Endothelial cell of umbilical vein (primary cell): ENCODE results near the gene PSMD3.

ENCODE experiments used
- CTCF ChIP-seq, 2 donors: IDR thresholded peaks; 1 replicate in 1 of 2; 2 replicates in 1 of 2; pipeline ENCODE4 v1.5.1; 2011; ENCODE audit warnings: low read length in 2 of 2, mild to moderate bottlenecking in 2 of 2, moderate library complexity in 2 of 2, control low read depth in 1 of 2, inconsistent platforms in 1 of 2, low read depth in 1 of 2; ENCODE audit not compliant: insufficient read depth in 1 of 2; ENCODE audit errors: extremely low read depth in 1 of 2
- EZH2 ChIP-seq: IDR thresholded peaks from 2 replicates; pipeline ENCODE4 v1.6.1; 2012; ENCODE audit warnings: borderline replicate concordance, low read depth, mild to moderate bottlenecking, moderate library complexity, low read length, inconsistent platforms; ENCODE audit not compliant: severe bottlenecking
- FOS ChIP-seq: IDR thresholded peaks from 2 replicates; pipeline ENCODE4 v1.6.1; 2011; ENCODE audit warnings: mild to moderate bottlenecking, low read length, moderate library complexity, borderline replicate concordance; ENCODE audit not compliant: insufficient read depth
- GATA2 ChIP-seq: IDR thresholded peaks from 2 replicates; pipeline ENCODE4 v1.7.0; 2011; ENCODE audit warnings: low read depth, mild to moderate bottlenecking, moderate library complexity, mixed read lengths, low read length; ENCODE audit not compliant: insufficient read length, insufficient read depth
- MAX ChIP-seq: IDR thresholded peaks from 2 replicates; pipeline ENCODE4 v1.6.1; 2011; ENCODE audit not compliant: insufficient read depth, insufficient read length
- POLR2A ChIP-seq: IDR thresholded peaks from 2 replicates; pipeline ENCODE4 v1.6.1; 2012; ENCODE audit warnings: low read depth, mild to moderate bottlenecking, control low read depth, low read length
- POLR2AphosphoS5 ChIP-seq: IDR thresholded peaks from 2 replicates; pipeline ENCODE4 v1.6.1; 2012; ENCODE audit warnings: low read depth, mild to moderate bottlenecking, control low read depth, low read length, moderate library complexity; ENCODE audit not compliant: insufficient read depth

GRCh38 chr17:39972271-39972670 is 8.3 kb upstream of the PSMD3 start:
- TF ChIP-seq POLR2A, result no peak
- no peak for TF ChIP-seq POLR2AphosphoS5
- no peak for TF ChIP-seq CTCF (IDR thresholded peaks at IDR 0.05; ENCODE audit: extremely low read depth in 1 of 2, insufficient read depth in 1 of 2, low read depth in 1 of 2, low read length in 2 of 2)
- no peak for TF ChIP-seq FOS
- TF ChIP-seq GATA2, result no peak
- TF ChIP-seq MAX, result no peak
- TF ChIP-seq EZH2, result no peak
